ENCODE results near the gene PDE6C. TPM values are rescaled to one million over a fixed set of nuclear protein-coding genes. Genes with fewer than 3 reads are reported as not detected.
"Not testable (repeated sequence)": the region's sequence is repeated elsewhere in the genome, so short reads cannot be mapped to it uniquely, and the experiment has no call there.

Gene PDE6C
- polyA plus RNA-seq, 1 experiment = not detected

GRCh38 chr10:93678805-93679587 lies 66.7 kb downstream of the PDE6C start:
- TF ChIP-seq, protein P1, sequence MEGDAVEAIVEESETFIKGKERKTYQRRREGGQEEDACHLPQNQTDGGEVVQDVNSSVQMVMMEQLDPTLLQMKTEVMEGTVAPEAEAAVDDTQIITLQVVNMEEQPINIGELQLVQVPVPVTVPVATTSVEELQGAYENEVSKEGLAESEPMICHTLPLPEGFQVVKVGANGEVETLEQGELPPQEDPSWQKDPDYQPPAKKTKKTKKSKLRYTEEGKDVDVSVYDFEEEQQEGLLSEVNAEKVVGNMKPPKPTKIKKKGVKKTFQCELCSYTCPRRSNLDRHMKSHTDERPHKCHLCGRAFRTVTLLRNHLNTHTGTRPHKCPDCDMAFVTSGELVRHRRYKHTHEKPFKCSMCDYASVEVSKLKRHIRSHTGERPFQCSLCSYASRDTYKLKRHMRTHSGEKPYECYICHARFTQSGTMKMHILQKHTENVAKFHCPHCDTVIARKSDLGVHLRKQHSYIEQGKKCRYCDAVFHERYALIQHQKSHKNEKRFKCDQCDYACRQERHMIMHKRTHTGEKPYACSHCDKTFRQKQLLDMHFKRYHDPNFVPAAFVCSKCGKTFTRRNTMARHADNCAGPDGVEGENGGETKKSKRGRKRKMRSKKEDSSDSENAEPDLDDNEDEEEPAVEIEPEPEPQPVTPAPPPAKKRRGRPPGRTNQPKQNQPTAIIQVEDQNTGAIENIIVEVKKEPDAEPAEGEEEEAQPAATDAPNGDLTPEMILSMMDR (IDR thresholded peaks at IDR 0.05; ENCODE audit: insufficient read depth, low read depth, low read length) = no peak
- Histone ChIP-seq H3K4me3 (ENCODE audit: low read depth, low read length) (no peak overlapping the region), H3K36me3 (ENCODE audit: control insufficient read depth, insufficient read depth, low read length) (peaks cover 2% of the 10 kb centered on the region), H3K27me3 (ENCODE audit: control insufficient read depth, insufficient read depth, low read length) (no peaks in the 10 kb centered on the region)
- ChIA-PET POLR2A (no interaction called here), CTCF (interaction anchor here (0.7 to 1.5 kb wide), 7 partner anchors 10 to 136 kb away, joined by 3 to 7 read pairs (median 3); no protein-coding TSS in a partner anchor)
- DNase-seq (ENCODE audit: low read depth) = no peak

- ChIA-PET CTCF (interaction anchor here (0.8 to 1.6 kb wide), 7 partner anchors 14 to 169 kb away, joined by 3 to 24 read pairs (median 4); no protein-coding TSS in a partner anchor), POLR2A (no interaction called here)
- H3K27me3 ChIP-seq (ENCODE audit: control insufficient read depth, insufficient read depth, low read length) = no peaks in the 10 kb centered on the region
Measured at GRCh38 chr10:93680412-93681047, 68.2 kb downstream of the PDE6C start.

DNA sequence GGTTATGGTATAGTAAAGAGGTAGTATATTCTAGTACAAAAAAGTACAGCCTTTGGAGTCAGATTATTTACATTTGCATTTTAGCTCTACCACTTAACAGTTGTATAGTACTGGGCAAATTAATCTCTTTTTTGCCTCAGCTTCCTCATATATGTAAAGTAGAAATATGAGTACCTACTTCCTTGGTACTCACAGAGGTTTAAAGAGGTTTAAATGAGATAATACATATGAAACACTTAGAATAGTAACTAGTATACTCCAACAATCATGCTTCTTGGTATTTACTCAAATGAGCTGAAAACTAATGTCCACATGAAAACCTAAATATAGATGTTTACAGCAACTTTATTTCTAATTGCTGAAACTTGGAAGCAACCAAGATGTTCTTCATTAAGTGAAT lies 75.4 kb downstream of the PDE6C start:
- Histone ChIP-seq H3K27me3 (ENCODE audit: control insufficient read depth, insufficient read depth, low read length) (no peaks in the 10 kb centered on the region), H3K4me3 (ENCODE audit: low read depth, low read length) (no peak overlapping the region), H3K36me3 (ENCODE audit: control insufficient read depth, insufficient read depth, low read length) (peaks cover 2% of the 10 kb centered on the region; the same call in 1 of the 2 replicates)
- DNase-seq (ENCODE audit: low read depth) = no peak
- TF ChIP-seq, protein P1 (IDR thresholded peaks at IDR 0.05; ENCODE audit: insufficient read depth, low read depth, low read length) = no peak
- POLR2A ChIA-PET = no interaction called here
- CTCF ChIA-PET = interaction anchor here (1.0 to 1.1 kb wide), 2 partner anchors 17 to 128 kb away, joined by 3 to 4 read pairs; no protein-coding TSS in a partner anchor

More at GRCh38 chr10:93680412-93681047, 68.2 kb downstream of the PDE6C start:
- TF ChIP-seq, protein P1 (IDR thresholded peaks at IDR 0.05; ENCODE audit: insufficient read depth, low read depth, low read length) = peak; percentile 40
- Histone ChIP-seq H3K36me3 (ENCODE audit: control insufficient read depth, insufficient read depth, low read length) (peaks cover 2% of the 10 kb centered on the region), H3K4me3 (ENCODE audit: low read depth, low read length) (no peak overlapping the region)
- DNase-seq (ENCODE audit: low read depth) = no peak

GRCh38 chr10:93695740-93696139 lies 83.4 kb downstream of the PDE6C start:
- DNase-seq (ENCODE audit: low read depth) = no peak
- Histone ChIP-seq H3K36me3 (ENCODE audit: control insufficient read depth, insufficient read depth, low read length) (peaks cover 2% of the 10 kb centered on the region; the same call in 1 of the 2 replicates), H3K27me3 (ENCODE audit: control insufficient read depth, insufficient read depth, low read length) (no peaks in the 10 kb centered on the region), H3K4me3 (ENCODE audit: low read depth, low read length) (no peak overlapping the region)
- ChIA-PET POLR2A (no interaction called here), CTCF (interaction anchor here (2.0 kb wide), 1 partner anchor 11 kb away, joined by 5 read pairs; no protein-coding TSS in a partner anchor)
- TF ChIP-seq, protein P1 (IDR thresholded peaks at IDR 0.05; ENCODE audit: insufficient read depth, low read depth, low read length) = no peak

DNA sequence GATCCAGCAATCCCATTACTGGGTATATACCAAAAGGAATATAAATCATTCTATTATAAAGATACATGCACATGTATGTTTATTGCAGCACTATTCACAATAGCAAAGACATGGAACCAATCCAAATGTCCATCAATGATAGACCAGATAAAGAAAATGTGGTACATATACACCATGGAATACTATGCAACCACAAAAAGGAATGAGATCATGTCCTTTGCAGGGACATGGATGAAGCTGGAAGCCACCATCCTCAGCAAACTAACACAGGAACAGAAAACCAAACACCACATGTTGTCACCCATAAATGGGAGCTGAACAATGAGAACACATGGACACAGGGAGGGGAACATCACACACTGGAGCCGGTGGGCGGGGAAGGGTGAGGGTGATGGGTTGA lies 84.2 kb downstream of the PDE6C start:
- H3K36me3 ChIP-seq (ENCODE audit: control insufficient read depth, insufficient read depth, low read length); POLR2A ChIA-PET: not testable (repeated sequence)
- CTCF ChIA-PET = interaction anchor here (2.0 to 2.2 kb wide), 2 partner anchors 12 to 119 kb away, joined by 5 to 10 read pairs; no protein-coding TSS in a partner anchor

More for the DNA sequence above, 84.2 kb downstream of the PDE6C start:
- not testable (repeated sequence) for DNase-seq (ENCODE audit: low read depth); H3K27me3 ChIP-seq (ENCODE audit: control insufficient read depth, insufficient read depth, low read length); H3K4me3 ChIP-seq (ENCODE audit: low read depth, low read length)

All from BJ (cell line).